IPS-11a (cell line): Measurements from ENCODE around the gene TRIM45.

Experiments
- H3K4me3 ChIP-seq: one replicate; pipeline ENCODE4 v1.5.1; 2013; ENCODE audit warnings: low read depth, low read length, control low read depth

Gene TRIM45

GRCh38 chr1:117061986-117062415 is 59.5 kb downstream of the TRIM45 start:
- no peak overlapping the region for H3K4me3 ChIP-seq
